ENCODE data around the gene CACNA1I. TPM values are rescaled to one million over a fixed set of nuclear protein-coding genes. Genes with fewer than 3 reads are reported as not detected.

Gene CACNA1I
- total RNA-seq, 2 experiments from 2014 or later, result 0.07 to 0.09 TPM

DNA sequence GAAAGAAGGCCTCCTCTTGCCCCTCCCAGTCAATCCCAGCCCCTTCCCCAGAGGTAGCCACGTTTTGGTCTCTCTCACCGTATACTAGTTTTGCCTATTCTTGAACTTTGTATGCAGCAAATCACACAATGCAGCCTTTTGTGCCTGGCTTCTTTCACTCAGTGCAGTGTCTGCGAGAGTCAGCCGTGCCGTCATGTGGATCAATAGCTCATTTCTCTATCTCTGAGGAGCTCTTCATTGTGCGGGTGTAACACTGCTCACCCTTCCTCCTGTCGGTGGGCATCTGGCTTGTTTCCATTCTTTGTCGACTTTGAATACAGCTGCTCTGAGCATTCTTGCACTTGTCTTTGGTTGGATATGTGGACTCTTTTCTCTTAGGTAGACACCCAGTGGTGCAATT, 146.5 kb downstream of the CACNA1I start:
- Mint-ChIP-seq H3K27me3 (no peaks in the 10 kb centered on the region), H3K36me3 (ENCODE audit: low read depth) (no peaks in the 10 kb centered on the region), H3K9me3 (no peaks in the 10 kb centered on the region), H3K4me3 (no peak overlapping the region), H3K4me1 (ENCODE audit: low read depth) (no peaks in the 10 kb centered on the region), H3K27ac (no peak overlapping the region)
- ChIA-PET POLR2A (no interaction called here), CTCF (no interaction called here)
- TF ChIP-seq, protein P1, sequence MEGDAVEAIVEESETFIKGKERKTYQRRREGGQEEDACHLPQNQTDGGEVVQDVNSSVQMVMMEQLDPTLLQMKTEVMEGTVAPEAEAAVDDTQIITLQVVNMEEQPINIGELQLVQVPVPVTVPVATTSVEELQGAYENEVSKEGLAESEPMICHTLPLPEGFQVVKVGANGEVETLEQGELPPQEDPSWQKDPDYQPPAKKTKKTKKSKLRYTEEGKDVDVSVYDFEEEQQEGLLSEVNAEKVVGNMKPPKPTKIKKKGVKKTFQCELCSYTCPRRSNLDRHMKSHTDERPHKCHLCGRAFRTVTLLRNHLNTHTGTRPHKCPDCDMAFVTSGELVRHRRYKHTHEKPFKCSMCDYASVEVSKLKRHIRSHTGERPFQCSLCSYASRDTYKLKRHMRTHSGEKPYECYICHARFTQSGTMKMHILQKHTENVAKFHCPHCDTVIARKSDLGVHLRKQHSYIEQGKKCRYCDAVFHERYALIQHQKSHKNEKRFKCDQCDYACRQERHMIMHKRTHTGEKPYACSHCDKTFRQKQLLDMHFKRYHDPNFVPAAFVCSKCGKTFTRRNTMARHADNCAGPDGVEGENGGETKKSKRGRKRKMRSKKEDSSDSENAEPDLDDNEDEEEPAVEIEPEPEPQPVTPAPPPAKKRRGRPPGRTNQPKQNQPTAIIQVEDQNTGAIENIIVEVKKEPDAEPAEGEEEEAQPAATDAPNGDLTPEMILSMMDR (IDR thresholded peaks at IDR 0.05), result no peak
- intact Hi-C loops (cut with micrococcal nuclease), result no loop called here
- ATAC-seq, result no peak
- no peak for DNase-seq

DNA sequence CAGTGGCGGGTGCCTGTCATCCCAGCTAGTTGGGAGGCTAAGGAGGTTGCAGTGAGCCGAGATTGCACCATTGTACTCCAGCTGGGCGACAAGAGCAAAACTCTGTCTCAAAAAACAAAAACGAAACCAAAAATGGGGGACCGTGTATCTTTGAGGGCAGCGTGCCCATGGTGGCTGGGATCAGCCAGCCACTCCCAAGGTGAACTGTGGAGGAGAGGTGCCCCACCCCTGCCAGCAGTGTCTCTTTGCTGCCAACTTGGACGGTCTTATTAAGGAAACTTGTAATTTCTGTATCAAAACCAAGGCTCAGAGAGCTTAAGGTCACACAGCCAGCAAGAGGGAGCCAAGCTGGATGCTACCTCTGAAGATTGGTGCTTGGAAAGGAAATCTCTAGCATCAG, 147.7 kb downstream of the CACNA1I start:
- ATAC-seq (no peak), DNase-seq (no peak)
- Mint-ChIP-seq H3K27me3 (no peaks in the 10 kb centered on the region), H3K4me1 (ENCODE audit: low read depth) (no peaks in the 10 kb centered on the region), H3K36me3 (ENCODE audit: low read depth) (no peaks in the 10 kb centered on the region), H3K4me3 (no peak overlapping the region), H3K27ac (no peak overlapping the region), H3K9me3 (no peaks in the 10 kb centered on the region)
- TF ChIP-seq, protein P1 (IDR thresholded peaks at IDR 0.05), result no peak
- ChIA-PET CTCF (no interaction called here), POLR2A (no interaction called here)
- intact Hi-C loops (cut with micrococcal nuclease), result no loop called here

DNA sequence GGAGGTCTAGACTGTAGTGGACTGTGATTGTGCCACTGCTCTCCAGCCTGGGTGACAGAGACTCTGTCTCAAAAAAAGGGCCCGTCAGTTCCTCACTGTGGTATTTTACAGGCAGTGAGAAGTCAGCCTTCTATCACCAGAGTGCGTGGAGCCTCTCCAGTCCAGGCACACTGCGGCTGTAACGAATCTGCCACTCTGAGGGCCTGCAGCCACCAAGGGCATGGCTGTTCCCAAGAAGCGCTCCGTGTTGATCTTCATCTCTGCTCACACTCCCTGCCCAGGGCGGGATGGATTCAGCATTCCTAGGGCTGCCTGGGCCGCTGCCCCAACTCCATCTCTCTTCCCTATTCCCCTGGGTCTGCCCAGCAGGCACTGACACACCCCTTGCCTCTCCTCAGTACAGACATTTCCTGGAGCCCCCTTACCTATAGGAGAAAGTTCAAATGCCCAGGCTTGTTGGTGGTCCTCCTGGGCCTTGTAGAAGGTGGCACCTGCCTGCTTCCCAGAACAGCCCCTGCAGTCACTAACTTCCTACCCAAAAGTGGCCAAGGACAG, 148.4 kb downstream of the CACNA1I start:
- ChIA-PET CTCF (no interaction called here), POLR2A (no interaction called here)

DNA sequence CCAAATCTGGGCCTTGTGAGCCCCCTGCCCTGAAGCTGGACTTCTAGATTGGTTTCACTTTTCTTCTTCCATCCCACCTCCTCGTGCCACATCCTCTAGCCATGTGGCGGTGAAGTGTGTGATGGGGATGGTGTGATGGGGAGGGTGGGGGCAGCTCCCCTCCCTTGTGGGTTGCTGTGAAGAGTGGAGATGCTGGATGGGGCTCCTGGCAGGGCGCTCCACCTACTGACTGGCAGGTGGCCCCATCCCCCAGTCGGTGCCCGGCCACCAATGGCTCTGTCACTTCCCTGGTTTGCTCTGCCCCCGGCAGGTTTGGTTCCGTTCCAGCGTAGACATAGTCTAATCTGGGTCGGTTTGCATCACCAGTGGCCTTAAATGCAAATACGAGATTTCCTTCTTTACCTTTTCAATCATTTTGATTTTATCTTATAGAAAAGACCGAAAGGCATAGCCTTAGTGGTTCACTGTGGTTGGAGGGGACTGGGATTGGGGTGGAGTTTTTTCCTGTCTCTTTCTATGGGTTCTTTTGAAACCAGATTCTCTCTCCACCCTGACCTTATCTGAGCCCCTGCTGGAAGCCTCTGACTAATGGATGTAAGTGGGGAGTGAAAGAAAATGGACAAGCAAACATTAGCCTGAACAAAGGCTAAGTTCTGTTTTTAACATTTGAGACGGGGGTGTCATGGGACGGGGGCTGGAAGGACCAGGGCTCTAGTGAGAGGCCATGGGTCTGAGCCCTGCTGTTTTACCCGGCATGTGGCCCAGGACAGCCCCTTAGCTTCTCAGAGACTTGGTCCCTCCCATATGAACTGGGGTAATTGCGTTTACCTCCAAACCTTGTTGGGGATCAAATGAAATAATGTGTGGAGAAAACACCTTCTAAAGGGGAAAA, 149.3 kb downstream of the CACNA1I start:
- Mint-ChIP-seq H3K27me3 (no peaks in the 10 kb centered on the region), H3K9me3 (no peaks in the 10 kb centered on the region), H3K4me3 (no peak overlapping the region), H3K27ac (no peak overlapping the region), H3K4me1 (ENCODE audit: low read depth) (no peaks in the 10 kb centered on the region), H3K36me3 (ENCODE audit: low read depth) (no peaks in the 10 kb centered on the region)
- TF ChIP-seq, protein P1 (IDR thresholded peaks at IDR 0.05), result no peak
- ATAC-seq (no peak), DNase-seq (no peak)
- POLR2A ChIA-PET, result no interaction called here
- intact Hi-C loops (cut with micrococcal nuclease), result no loop called here
- CTCF ChIA-PET, result no interaction called here

More for the DNA sequence above, 148.4 kb downstream of the CACNA1I start:
- intact Hi-C loops (cut with micrococcal nuclease), result no loop called here
- no peak for ATAC-seq
- H3K4me3 Mint-ChIP-seq, result no peak overlapping the region
- no peak overlapping the region for H3K27ac Mint-ChIP-seq
- H3K4me1 Mint-ChIP-seq (ENCODE audit: low read depth), result no peaks in the 10 kb centered on the region
- no peaks in the 10 kb centered on the region for H3K9me3 Mint-ChIP-seq
- H3K36me3 Mint-ChIP-seq (ENCODE audit: low read depth), result no peaks in the 10 kb centered on the region
- H3K27me3 Mint-ChIP-seq, result no peaks in the 10 kb centered on the region
- DNase-seq, result no peak
- TF ChIP-seq, protein P1 (IDR thresholded peaks at IDR 0.05), result no peak

Data from activated CD8-positive, alpha-beta T cell treated with anti-CD3 and anti-CD28 coated beads for 36 hours (primary cell).